LNCaP clone FGC (cell line): ENCODE measurements around the gene LAMB2.

ENCODE experiments used
- DNase-seq: peaks from one replicate; pipeline ENCODE4 v3.0.0-alpha.2; 2011; ENCODE audit warnings: low read depth
- H3K4me3 ChIP-seq: 2 replicates; pipeline ENCODE4 v1.5.1; 2011; ENCODE audit warnings: mild to moderate bottlenecking, low read depth, low read length, control low read depth
- TF ChIP-seq, protein P1 (sequence below): IDR thresholded peaks from 2 replicates; pipeline ENCODE4 v1.5.1; 2012; ENCODE audit warnings: mild to moderate bottlenecking; ENCODE audit not compliant: control insufficient read depth, insufficient read depth; ENCODE audit errors: extremely low read depth

LAMB2 gene

DNA sequence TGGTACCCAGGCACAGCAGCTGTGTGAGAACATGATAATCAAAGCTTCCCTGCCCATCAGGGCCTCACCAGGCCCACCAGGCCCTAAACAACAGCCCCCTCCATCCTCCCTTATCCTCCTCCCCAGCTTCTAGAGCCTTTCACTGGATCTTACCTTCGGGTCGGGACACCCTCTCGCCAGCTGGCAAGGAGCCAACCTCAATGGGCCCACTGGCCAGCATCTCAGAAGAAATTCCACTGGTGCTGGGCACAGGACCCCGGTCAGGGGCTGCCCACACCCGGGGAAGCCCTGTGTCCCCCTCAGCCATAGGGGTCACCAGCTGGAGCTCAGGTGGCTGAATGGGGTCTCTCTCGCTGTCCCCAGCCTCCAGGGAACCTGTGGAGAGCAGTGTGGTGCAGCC, 21.5 kb downstream of the LAMB2 start:
- no peak for DNase-seq
- H3K4me3 ChIP-seq = no peak overlapping the region
- TF ChIP-seq, protein P1, sequence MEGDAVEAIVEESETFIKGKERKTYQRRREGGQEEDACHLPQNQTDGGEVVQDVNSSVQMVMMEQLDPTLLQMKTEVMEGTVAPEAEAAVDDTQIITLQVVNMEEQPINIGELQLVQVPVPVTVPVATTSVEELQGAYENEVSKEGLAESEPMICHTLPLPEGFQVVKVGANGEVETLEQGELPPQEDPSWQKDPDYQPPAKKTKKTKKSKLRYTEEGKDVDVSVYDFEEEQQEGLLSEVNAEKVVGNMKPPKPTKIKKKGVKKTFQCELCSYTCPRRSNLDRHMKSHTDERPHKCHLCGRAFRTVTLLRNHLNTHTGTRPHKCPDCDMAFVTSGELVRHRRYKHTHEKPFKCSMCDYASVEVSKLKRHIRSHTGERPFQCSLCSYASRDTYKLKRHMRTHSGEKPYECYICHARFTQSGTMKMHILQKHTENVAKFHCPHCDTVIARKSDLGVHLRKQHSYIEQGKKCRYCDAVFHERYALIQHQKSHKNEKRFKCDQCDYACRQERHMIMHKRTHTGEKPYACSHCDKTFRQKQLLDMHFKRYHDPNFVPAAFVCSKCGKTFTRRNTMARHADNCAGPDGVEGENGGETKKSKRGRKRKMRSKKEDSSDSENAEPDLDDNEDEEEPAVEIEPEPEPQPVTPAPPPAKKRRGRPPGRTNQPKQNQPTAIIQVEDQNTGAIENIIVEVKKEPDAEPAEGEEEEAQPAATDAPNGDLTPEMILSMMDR = no peak

GRCh38 chr3:49110780-49111179, 22.1 kb downstream of the LAMB2 start:
- DNase-seq = no peak
- TF ChIP-seq, protein P1 = no peak
- no peak overlapping the region for H3K4me3 ChIP-seq

DNA sequence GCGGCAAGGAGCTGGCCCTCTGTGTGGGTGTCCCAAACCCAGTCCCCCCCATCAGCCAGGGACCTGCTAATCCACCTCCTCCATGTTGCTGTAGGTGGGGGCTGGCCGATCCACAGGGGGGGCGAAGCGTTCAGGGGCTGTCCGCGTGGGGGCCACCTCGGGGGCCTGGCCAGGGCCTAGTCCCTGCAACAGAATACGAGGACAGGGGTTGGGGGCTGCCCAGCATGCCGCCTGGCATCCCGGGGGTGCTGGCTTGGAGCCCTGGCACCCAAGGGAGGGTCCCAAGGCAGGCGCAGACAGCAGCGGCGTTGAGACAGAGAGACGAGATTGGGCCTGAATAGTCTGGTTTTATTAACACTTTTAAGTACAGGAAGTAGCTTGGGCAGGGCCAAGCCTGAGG, 24.5 kb downstream of the LAMB2 start:
- no peak for DNase-seq
- TF ChIP-seq, protein P1 = no peak
- H3K4me3 ChIP-seq = no peak overlapping the region

GRCh38 chr3:49104427-49105291, 28.2 kb downstream of the LAMB2 start, which contains the start of gene QARS1:
Gene QARS1, minus strand, starts transcription at chr3:49104757. Its CDS starts 24 bp downstream, at chr3:49104733.
- TF ChIP-seq, protein P1 = no peak
- peak; percentile 80 for DNase-seq

GRCh38 chr3:49104052-49104426, 28.8 kb downstream of the LAMB2 start:
- no peak for DNase-seq
- peak overlapping the region; percentile 94 for H3K4me3 ChIP-seq
- TF ChIP-seq, protein P1 = no peak

More at GRCh38 chr3:49104427-49105291, 28.2 kb downstream of the LAMB2 start, which contains the start of gene QARS1:
- peak within 1 kb of the TSS; percentile 94 for H3K4me3 ChIP-seq

DNA sequence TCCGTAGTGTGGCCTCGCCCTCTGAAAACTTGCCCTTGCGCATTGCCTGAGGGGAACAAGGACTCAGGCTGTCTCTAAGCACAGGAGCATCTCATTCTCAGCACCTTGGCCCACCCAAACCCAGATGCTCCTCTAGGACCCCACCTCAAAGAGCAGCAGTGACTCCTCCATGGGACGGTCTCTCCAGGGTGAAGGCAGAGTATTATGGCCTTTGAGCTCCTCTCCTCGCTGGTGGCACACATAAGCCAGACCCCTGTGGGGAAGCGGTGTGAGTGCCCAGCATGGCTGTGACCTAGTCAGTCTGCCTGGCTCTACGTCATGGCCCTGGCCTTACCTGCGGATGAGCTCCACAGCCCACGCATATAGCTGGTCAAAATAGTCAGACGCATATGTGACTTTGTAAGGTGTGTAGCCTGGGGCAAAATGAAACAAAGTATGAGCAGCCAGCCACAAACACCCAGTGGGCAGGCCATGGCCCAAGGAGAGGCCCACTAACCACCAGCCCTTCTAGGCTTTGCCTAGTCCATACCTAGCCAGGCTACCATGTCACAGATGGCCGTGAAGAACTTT, 32.7 kb downstream of the LAMB2 start:
- DNase-seq = no peak
- TF ChIP-seq, protein P1 = no peak
- H3K4me3 ChIP-seq = no peak overlapping the region
